BE2C (cell line): ENCODE data around the gene ADAM21.
"Not testable (repeated sequence)": the region's sequence is repeated elsewhere in the genome, so short reads cannot be mapped to it uniquely, and the experiment has no call there.

Source experiments
- DNase-seq: peaks from one replicate; pipeline ENCODE4 v3.0.0-alpha.2; 2020
- H3K27me3 ChIP-seq: fragments of 250-450 bp; sonication (Bioruptor Pico); 2 replicates; pipeline ENCODE4 v1.5.1; 2020; ENCODE audit warnings: mild to moderate bottlenecking
- H3K36me3 ChIP-seq: fragments of 250-450 bp; sonication (Bioruptor Pico); 2 replicates; pipeline ENCODE4 v1.5.1; 2020; ENCODE audit warnings: mild to moderate bottlenecking
- H3K4me1 ChIP-seq: fragments of 250-450 bp; sonication (Bioruptor Pico); 2 replicates; pipeline ENCODE4 v1.5.1; 2020
- H3K4me3 ChIP-seq: 2 replicates; pipeline ENCODE4 v1.5.1; 2011; ENCODE audit warnings: low read depth, low read length
- H3K9me3 ChIP-seq: fragments of 250-450 bp; sonication (Bioruptor Pico); 2 replicates; pipeline ENCODE4 v1.5.1; 2020
- CTCF ChIP-seq: IDR thresholded peaks from 2 replicates; pipeline ENCODE4 v1.5.1; 2012; ENCODE audit warnings: mild to moderate bottlenecking, low read depth, low read length

The ADAM21 gene

GRCh38 chr14:70473825-70474224 is 21.9 kb downstream of the ADAM21 start:
- H3K4me3 ChIP-seq, result no peak overlapping the region
- DNase-seq, result no peak
- H3K9me3 ChIP-seq, result no peaks in the 10 kb centered on the region
- H3K4me1 ChIP-seq, result no peaks in the 10 kb centered on the region
- H3K27me3 ChIP-seq, result no peaks in the 10 kb centered on the region
- TF ChIP-seq CTCF, result no peak
- H3K36me3 ChIP-seq, result no peaks in the 10 kb centered on the region

- H3K36me3 ChIP-seq, H3K27me3 ChIP-seq, H3K4me1 ChIP-seq, H3K4me3 ChIP-seq, H3K9me3 ChIP-seq: not testable (repeated sequence)
- peak; percentile 34 for DNase-seq
These were observed 23.5 kb downstream of the ADAM21 start for GRCh38 chr14:70475459-70475858.

GRCh38 chr14:70477356-70478105 is 25.6 kb downstream of the ADAM21 start:
- not testable (repeated sequence) for DNase-seq, H3K9me3 ChIP-seq, H3K27me3 ChIP-seq, H3K4me1 ChIP-seq, H3K36me3 ChIP-seq, H3K4me3 ChIP-seq

- TF ChIP-seq CTCF, result no peak
- H3K4me1 ChIP-seq, result no peaks in the 10 kb centered on the region
- H3K27me3 ChIP-seq, result no peaks in the 10 kb centered on the region
- H3K9me3 ChIP-seq, result peaks cover 5% of the 10 kb centered on the region; the same call in 1 of the 2 replicates
- no peak overlapping the region for H3K4me3 ChIP-seq
- DNase-seq, result no peak
- H3K36me3 ChIP-seq, result no peaks in the 10 kb centered on the region
These were observed 37.7 kb downstream of the ADAM21 start for GRCh38 chr14:70489579-70490200.

- TF ChIP-seq CTCF, result no peak
- Histone ChIP-seq H3K4me3 (no peak overlapping the region), H3K36me3 (no peaks in the 10 kb centered on the region), H3K27me3 (no peaks in the 10 kb centered on the region), H3K9me3 (no peaks in the 10 kb centered on the region), H3K4me1 (no peaks in the 10 kb centered on the region)
- no peak for DNase-seq
These were observed 46.2 kb downstream of the ADAM21 start for GRCh38 chr14:70498191-70498590.
